Measurements from ENCODE around the gene NR6A1.
"Not testable (repeated sequence)": the region's sequence is repeated elsewhere in the genome, so short reads cannot be mapped to it uniquely, and the experiment has no call there.

The NR6A1 gene

GRCh38 chr9:124774129-124774978, 3.2 kb upstream of the NR6A1 start:
- ChIA-PET CTCF (interaction anchor here (0.7 to 12.5 kb wide), 30 partner anchors 9 to 604 kb away, joined by 3 to 814 read pairs (median 6); partner anchors contain the start of genes ARPC5L, RPL35 and WDR38), POLR2A (interaction anchor here (0.7 kb wide), 1 partner anchor 184 kb away, joined by 4 read pairs; no protein-coding TSS in a partner anchor)
- peak; percentile 87 for DNase-seq (ENCODE audit: extremely low spot score)
- peak; percentile 86 for TF ChIP-seq CTCF (IDR thresholded peaks at IDR 0.05; ENCODE audit: control extremely low read depth, extremely low read depth, low read depth, missing control alignments)

- CTCF ChIA-PET: interaction anchor here (0.7 to 12.5 kb wide), 26 partner anchors 9 to 605 kb away, joined by 3 to 814 read pairs (median 6); partner anchors contain the start of genes ARPC5L, RPL35, SCAI and WDR38
- no peak for TF ChIP-seq CTCF (IDR thresholded peaks at IDR 0.05; ENCODE audit: control extremely low read depth, extremely low read depth, low read depth, missing control alignments)
- no peak for DNase-seq (ENCODE audit: extremely low spot score)
- POLR2A ChIA-PET: no interaction called here
Observed at GRCh38 chr9:124773473-124774128, 2.5 kb upstream of the NR6A1 start.

GRCh38 chr9:124772877-124773276, 1.8 kb upstream of the NR6A1 start:
- POLR2A ChIA-PET; DNase-seq (ENCODE audit: extremely low spot score): not testable (repeated sequence)
- CTCF ChIA-PET: interaction anchor here (0.6 to 12.5 kb wide), 20 partner anchors 8 to 597 kb away, joined by 3 to 814 read pairs (median 9); partner anchors contain the start of genes ARPC5L, RPL35, SCAI and WDR38

- peak; percentile 58 for DNase-seq (ENCODE audit: extremely low spot score)
- POLR2A ChIA-PET: interaction anchor here (0.5 kb wide), 1 partner anchor 462 kb away, joined by 3 read pairs; no protein-coding TSS in a partner anchor
Observed at GRCh38 chr9:124771867-124772679, 962 bp upstream of the NR6A1 start.

GRCh38 chr9:124770359-124771020, 621 bp downstream of the NR6A1 start:
- ChIA-PET POLR2A (interaction anchor here (0.6 to 1.4 kb wide), 4 partner anchors 84 to 165 kb away, joined by 3 to 9 read pairs (median 8); partner anchors contain the start of genes ARPC5L and RPL35), CTCF (interaction anchor here (0.7 to 12.5 kb wide), 22 partner anchors 9 to 589 kb away, joined by 3 to 814 read pairs (median 4); partner anchors contain the start of genes ARPC5L, RPL35 and WDR38)
- DNase-seq (ENCODE audit: extremely low spot score): peak; percentile 70
- TF ChIP-seq CTCF (IDR thresholded peaks at IDR 0.05; ENCODE audit: control extremely low read depth, extremely low read depth, low read depth, missing control alignments): no peak

More at GRCh38 chr9:124771867-124772679, 962 bp upstream of the NR6A1 start:
- peak; percentile 91 for TF ChIP-seq CTCF (IDR thresholded peaks at IDR 0.05; ENCODE audit: control extremely low read depth, extremely low read depth, low read depth, missing control alignments)
- CTCF ChIA-PET: interaction anchor here (0.6 to 12.5 kb wide), 33 partner anchors 8 to 598 kb away, joined by 3 to 814 read pairs (median 4); partner anchors contain the start of genes ARPC5L, RPL35, SCAI and WDR38
